Upper lobe of left lung (tissue), 4 donors: Measurements from ENCODE around the gene DCTN4.

Source experiments
- EP300 ChIP-seq, 4 donors: sonication (generic); formaldehyde crosslinking; IDR thresholded peaks; one replicate each; pipeline ENCODE4 v1.5.1; 2017; ENCODE audit warnings: antibody characterized with exemption in 4 of 4, control low read depth in 2 of 4
- TF ChIP-seq, protein P1 (sequence below), 6 experiments: fragments of 450-650 bp in 4 of 6; fragments of 200-600 bp in 2 of 6; sonication (generic) in 2 of 6; IDR thresholded peaks; one replicate each; pipeline ENCODE4 v1.5.1; 2016 to 2019; ENCODE audit warnings: antibody characterized with exemption in 6 of 6

GRCh38 chr5:150786876-150787275 lies 28.1 kb upstream of the DCTN4 start:
- TF ChIP-seq, protein P1, sequence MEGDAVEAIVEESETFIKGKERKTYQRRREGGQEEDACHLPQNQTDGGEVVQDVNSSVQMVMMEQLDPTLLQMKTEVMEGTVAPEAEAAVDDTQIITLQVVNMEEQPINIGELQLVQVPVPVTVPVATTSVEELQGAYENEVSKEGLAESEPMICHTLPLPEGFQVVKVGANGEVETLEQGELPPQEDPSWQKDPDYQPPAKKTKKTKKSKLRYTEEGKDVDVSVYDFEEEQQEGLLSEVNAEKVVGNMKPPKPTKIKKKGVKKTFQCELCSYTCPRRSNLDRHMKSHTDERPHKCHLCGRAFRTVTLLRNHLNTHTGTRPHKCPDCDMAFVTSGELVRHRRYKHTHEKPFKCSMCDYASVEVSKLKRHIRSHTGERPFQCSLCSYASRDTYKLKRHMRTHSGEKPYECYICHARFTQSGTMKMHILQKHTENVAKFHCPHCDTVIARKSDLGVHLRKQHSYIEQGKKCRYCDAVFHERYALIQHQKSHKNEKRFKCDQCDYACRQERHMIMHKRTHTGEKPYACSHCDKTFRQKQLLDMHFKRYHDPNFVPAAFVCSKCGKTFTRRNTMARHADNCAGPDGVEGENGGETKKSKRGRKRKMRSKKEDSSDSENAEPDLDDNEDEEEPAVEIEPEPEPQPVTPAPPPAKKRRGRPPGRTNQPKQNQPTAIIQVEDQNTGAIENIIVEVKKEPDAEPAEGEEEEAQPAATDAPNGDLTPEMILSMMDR (IDR thresholded peaks at IDR 0.05) = no peak
- TF ChIP-seq EP300 (IDR thresholded peaks at IDR 0.05) = no peak
